ENCODE results near the gene GAS2.
"Not testable (repeated sequence)": the region's sequence is repeated elsewhere in the genome, so short reads cannot be mapped to it uniquely, and the experiment has no call there.

The GAS2 gene

DNA sequence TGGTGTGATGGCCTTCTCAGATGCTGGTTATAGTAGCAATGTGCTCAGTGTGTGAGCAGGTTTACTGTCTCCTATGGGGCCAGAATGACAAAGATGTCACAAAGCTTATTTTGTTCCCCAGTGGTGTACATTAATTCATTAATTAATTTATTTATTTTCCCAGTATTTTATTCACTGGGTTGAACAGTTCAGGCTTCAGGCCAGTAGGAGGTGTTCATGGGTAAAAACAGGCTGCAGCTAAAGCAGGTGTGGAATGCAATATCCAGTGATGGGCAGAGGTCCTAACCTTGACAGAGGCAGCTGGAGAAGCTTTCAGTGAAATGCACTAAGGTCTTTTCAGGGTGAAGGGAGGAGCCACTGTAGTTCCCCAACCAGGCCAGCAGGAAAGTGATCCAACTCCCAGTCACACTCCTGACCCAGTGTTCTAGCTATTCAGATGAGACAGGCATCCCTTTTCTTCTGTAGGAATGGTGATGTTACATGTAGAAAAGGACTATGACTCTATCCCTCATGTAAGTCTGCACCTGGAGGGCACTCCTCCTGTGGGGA, 33.0 kb upstream of the GAS2 start:
- no peak for TF ChIP-seq ZFX (IDR thresholded peaks at IDR 0.05; ENCODE audit: borderline replicate concordance)
- TF ChIP-seq, protein P1, sequence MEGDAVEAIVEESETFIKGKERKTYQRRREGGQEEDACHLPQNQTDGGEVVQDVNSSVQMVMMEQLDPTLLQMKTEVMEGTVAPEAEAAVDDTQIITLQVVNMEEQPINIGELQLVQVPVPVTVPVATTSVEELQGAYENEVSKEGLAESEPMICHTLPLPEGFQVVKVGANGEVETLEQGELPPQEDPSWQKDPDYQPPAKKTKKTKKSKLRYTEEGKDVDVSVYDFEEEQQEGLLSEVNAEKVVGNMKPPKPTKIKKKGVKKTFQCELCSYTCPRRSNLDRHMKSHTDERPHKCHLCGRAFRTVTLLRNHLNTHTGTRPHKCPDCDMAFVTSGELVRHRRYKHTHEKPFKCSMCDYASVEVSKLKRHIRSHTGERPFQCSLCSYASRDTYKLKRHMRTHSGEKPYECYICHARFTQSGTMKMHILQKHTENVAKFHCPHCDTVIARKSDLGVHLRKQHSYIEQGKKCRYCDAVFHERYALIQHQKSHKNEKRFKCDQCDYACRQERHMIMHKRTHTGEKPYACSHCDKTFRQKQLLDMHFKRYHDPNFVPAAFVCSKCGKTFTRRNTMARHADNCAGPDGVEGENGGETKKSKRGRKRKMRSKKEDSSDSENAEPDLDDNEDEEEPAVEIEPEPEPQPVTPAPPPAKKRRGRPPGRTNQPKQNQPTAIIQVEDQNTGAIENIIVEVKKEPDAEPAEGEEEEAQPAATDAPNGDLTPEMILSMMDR (IDR thresholded peaks at IDR 0.05), result peak; percentile 35
- no peak overlapping the region for H3K27ac ChIP-seq

DNA sequence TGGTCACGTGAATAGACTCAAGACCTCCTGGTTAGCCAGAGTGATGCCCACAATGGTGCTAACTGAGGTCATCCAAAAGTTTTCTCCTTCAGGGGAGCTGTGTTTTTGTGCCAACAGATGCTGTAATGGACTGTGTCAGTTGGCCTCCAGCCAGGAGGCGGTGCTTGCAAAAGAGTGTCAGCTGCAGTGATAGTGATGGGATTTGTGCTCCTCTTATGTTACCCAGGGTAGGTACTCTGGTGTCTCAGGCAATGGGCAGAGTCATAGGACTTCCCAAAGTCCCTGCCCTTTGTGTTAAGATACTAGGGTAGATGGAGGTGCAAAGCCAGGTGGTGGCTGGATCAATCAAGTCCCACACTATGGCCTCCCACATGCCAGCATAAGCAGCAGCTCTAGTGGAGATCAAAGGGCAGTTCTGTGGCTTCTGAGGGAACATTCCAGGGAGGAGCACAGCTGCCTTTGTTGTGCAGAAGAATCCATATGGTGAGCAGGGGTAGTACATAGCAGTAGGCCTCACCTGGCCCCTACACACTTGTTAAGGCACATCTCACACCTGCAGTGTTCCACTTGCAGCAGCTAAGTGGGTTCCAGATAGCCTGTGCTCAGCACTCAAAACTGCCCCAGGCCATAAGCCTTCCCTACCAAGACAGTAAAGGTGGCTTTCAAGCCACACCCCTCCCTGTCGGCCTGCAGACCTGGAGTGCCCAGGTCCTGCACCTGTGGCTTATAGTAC, 31.3 kb upstream of the GAS2 start:
- H3K27ac ChIP-seq, result peak overlapping the region; percentile 64
- TF ChIP-seq, protein P1 (IDR thresholded peaks at IDR 0.05), result no peak
- no peak for TF ChIP-seq ZFX (IDR thresholded peaks at IDR 0.05; ENCODE audit: borderline replicate concordance)

GRCh38 chr11:22635689-22636088, 30.7 kb upstream of the GAS2 start:
- TF ChIP-seq ZFX (IDR thresholded peaks at IDR 0.05; ENCODE audit: borderline replicate concordance), result no peak
- TF ChIP-seq, protein P1 (IDR thresholded peaks at IDR 0.05), result no peak
- H3K27ac ChIP-seq, result peak overlapping the region; percentile 64

- TF ChIP-seq, protein P1 (IDR thresholded peaks at IDR 0.05), result no peak
- no peak for TF ChIP-seq ZFX (IDR thresholded peaks at IDR 0.05; ENCODE audit: borderline replicate concordance)
- no peak overlapping the region for H3K27ac ChIP-seq
Measured at GRCh38 chr11:22640862-22641261, 25.5 kb upstream of the GAS2 start.

DNA sequence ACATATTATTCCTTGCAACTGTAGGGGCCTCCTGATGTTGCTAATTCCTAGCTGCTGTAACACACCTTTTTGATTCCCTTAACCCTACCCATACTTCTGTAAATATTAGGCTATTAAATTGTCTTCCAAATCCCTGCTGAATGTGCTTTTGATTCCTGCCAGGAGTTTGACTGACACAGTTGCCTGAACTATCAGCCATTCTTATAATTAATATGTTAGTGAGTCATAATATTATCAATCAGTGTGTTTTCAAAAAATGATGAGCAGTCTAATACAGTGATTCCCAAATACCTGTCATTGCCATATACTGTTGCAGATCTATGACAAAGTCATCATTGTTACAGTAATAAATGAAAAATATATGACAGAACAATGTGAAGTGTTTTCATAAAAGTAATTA, 24.9 kb upstream of the GAS2 start:
- no peak for TF ChIP-seq ZFX (IDR thresholded peaks at IDR 0.05; ENCODE audit: borderline replicate concordance)
- TF ChIP-seq, protein P1 (IDR thresholded peaks at IDR 0.05), result no peak
- H3K27ac ChIP-seq, result no peak overlapping the region

- not testable (repeated sequence) for H3K27ac ChIP-seq
Measured at GRCh38 chr11:22652346-22652745, 14.1 kb upstream of the GAS2 start.

- TF ChIP-seq, protein P1 (IDR thresholded peaks at IDR 0.05), result no peak
- TF ChIP-seq ZFX (IDR thresholded peaks at IDR 0.05; ENCODE audit: borderline replicate concordance), result no peak
- H3K27ac ChIP-seq, result peak overlapping the region; percentile 61
Measured at GRCh38 chr11:22656130-22656529, 10.3 kb upstream of the GAS2 start.
